ENCODE data around the gene MYO1D.
"Not testable (repeated sequence)": the region's sequence is repeated elsewhere in the genome, so short reads cannot be mapped to it uniquely, and the experiment has no call there.

Gene MYO1D

DNA sequence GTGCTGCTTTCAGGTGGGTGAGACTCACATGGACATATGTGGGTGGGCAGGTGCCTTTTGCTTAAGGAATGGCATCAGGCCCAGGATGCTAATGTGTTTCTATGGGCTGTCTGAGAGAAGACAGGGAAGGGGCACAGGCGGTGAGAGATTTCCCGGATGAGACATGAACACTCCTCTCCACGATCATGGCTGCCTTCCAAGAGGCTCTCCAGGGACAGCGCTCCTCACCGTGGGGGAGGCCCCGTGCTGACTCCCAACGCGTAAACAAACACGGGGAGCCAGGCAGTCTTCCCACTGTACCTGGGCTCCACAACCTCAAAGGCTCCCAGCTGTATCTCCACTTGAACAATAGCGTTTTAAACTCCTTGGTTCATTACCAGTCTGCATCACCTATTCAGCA lies 347.3 kb downstream of the MYO1D start:
- in situ Hi-C loops (cut with HindIII; ENCODE audit: low pct_ligation_motif_present, low sequenced_read_pairs): no loop called here
- Histone ChIP-seq H3K36me3 (replicated peaks) (no peaks in the 10 kb centered on the region), H3K4me3 (ENCODE audit: low read depth, low read length) (no peak overlapping the region), H3K27me3 (replicated peaks) (no peaks in the 10 kb centered on the region), H3K27ac (no peak overlapping the region)
- TF ChIP-seq, protein P1, sequence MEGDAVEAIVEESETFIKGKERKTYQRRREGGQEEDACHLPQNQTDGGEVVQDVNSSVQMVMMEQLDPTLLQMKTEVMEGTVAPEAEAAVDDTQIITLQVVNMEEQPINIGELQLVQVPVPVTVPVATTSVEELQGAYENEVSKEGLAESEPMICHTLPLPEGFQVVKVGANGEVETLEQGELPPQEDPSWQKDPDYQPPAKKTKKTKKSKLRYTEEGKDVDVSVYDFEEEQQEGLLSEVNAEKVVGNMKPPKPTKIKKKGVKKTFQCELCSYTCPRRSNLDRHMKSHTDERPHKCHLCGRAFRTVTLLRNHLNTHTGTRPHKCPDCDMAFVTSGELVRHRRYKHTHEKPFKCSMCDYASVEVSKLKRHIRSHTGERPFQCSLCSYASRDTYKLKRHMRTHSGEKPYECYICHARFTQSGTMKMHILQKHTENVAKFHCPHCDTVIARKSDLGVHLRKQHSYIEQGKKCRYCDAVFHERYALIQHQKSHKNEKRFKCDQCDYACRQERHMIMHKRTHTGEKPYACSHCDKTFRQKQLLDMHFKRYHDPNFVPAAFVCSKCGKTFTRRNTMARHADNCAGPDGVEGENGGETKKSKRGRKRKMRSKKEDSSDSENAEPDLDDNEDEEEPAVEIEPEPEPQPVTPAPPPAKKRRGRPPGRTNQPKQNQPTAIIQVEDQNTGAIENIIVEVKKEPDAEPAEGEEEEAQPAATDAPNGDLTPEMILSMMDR (IDR thresholded peaks at IDR 0.05; ENCODE audit: low read depth, low read length, missing control alignments): no peak
- DNase-seq: peak; percentile 31

DNA sequence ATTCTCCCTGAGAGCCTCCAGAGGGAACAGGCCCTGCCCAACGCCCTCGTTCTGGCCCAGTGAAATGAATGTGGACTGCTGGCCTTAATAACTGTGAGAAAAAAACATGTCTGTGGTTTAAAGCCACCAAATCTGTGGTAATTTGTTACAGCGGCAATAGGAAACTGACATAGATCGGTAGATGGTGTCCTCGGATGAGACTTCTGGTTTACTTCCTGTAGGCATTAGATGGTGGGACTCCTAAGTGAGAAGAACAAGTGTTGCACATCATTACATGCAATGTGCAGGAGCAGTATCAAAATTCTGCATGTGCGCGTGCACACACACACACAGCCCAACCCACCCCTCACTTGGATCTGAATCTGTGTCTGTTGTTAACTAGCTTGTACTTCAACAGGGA lies 348.1 kb downstream of the MYO1D start:
- TF ChIP-seq, protein P1 (IDR thresholded peaks at IDR 0.05; ENCODE audit: low read depth, low read length, missing control alignments): no peak
- Histone ChIP-seq H3K27ac (no peak overlapping the region), H3K36me3 (replicated peaks) (no peaks in the 10 kb centered on the region), H3K27me3 (replicated peaks) (no peaks in the 10 kb centered on the region), H3K4me3 (ENCODE audit: low read depth, low read length) (no peak overlapping the region)
- DNase-seq: no peak
- in situ Hi-C loops (cut with HindIII; ENCODE audit: low pct_ligation_motif_present, low sequenced_read_pairs): no loop called here

DNA sequence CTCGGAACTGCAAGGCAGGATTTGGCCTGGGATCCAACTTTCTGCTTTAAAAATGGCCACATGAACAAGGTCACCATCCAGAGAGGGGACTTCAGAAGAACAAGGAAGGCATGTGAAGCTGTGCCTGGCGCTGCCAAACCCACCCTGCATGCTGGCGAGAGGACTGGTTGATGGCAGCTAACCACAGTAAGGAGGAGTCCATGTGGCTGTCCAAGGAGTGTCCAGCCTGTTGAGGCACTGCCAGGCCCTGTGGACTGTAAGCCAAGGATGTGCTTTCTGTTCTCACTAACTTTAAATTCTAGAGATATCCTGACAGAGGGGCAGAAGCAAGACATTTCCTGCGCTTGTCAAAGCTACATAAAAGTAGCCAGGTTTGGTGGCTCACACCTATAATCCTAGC lies 349.8 kb downstream of the MYO1D start:
- Histone ChIP-seq H3K27ac (no peak overlapping the region), H3K27me3 (replicated peaks) (no peaks in the 10 kb centered on the region), H3K4me3 (ENCODE audit: low read depth, low read length) (no peak overlapping the region), H3K36me3 (replicated peaks) (no peaks in the 10 kb centered on the region)
- TF ChIP-seq, protein P1 (IDR thresholded peaks at IDR 0.05; ENCODE audit: low read depth, low read length, missing control alignments): no peak
- in situ Hi-C loops (cut with HindIII; ENCODE audit: low pct_ligation_motif_present, low sequenced_read_pairs): no loop called here
- DNase-seq: no peak

- H3K36me3 ChIP-seq (replicated peaks): no peaks in the 10 kb centered on the region
- H3K27me3 ChIP-seq (replicated peaks): no peaks in the 10 kb centered on the region
- peak; percentile 64 for DNase-seq
- TF ChIP-seq, protein P1 (IDR thresholded peaks at IDR 0.05; ENCODE audit: low read depth, low read length, missing control alignments): no peak
- in situ Hi-C loops (cut with HindIII; ENCODE audit: low pct_ligation_motif_present, low sequenced_read_pairs): no loop called here
- H3K4me3 ChIP-seq (ENCODE audit: low read depth, low read length): no peak overlapping the region
- no peak overlapping the region for H3K27ac ChIP-seq
Measured at GRCh38 chr17:32525122-32525521, 351.8 kb downstream of the MYO1D start.

GRCh38 chr17:32524553-32524880 lies 352.4 kb downstream of the MYO1D start:
- H3K4me3 ChIP-seq (ENCODE audit: low read depth, low read length); H3K27me3 ChIP-seq (replicated peaks); H3K36me3 ChIP-seq (replicated peaks); H3K27ac ChIP-seq; in situ Hi-C loops (cut with HindIII; ENCODE audit: low pct_ligation_motif_present, low sequenced_read_pairs); DNase-seq: not testable (repeated sequence)

DNA sequence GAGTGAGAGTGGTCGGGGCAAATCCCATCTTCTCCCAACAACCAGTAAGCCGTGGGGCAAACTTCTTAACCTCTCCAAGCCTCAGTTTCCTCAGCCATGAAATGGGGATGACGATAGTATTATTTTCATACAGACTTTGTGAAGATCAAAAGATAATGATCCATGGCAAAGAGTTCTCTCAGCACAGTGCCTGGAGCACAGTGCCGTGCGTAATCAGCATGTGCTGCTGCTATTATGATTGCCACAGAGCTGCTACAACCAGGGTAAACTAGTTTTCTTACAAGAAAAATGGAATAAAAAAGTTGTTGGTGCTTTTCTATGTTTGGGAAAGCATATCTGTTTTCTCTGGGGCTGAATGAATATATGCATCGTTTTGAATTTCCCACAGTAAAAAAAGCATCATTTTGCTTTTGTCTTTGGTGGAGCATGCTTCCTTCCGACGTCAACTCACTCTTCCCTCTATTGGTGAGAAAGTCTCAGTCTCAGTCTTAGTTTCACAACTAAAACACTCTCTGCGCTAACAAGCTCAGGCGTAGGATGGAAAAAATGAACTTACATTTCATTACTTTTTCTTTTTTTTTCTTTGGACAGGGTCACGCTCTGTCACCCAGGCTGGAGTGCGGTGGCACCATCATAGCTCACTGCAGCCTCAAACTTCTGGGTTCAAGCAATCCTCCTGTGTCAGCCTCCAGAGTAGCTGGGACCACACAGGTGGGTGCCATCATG lies 352.9 kb downstream of the MYO1D start:
- in situ Hi-C loops (cut with HindIII; ENCODE audit: low pct_ligation_motif_present, low sequenced_read_pairs): no loop called here
- Histone ChIP-seq H3K36me3 (replicated peaks) (no peaks in the 10 kb centered on the region), H3K27ac (no peak overlapping the region), H3K4me3 (ENCODE audit: low read depth, low read length) (no peak overlapping the region), H3K27me3 (replicated peaks) (no peaks in the 10 kb centered on the region)
- TF ChIP-seq, protein P1 (IDR thresholded peaks at IDR 0.05; ENCODE audit: low read depth, low read length, missing control alignments): no peak
- no peak for DNase-seq

All from brain microvascular endothelial cell (primary cell).